ENCODE measurements around the gene ARMC10.

The ARMC10 gene

GRCh38 chr7:103058122-103058521, 16.8 kb upstream of the ARMC10 start:
- H3K9ac ChIP-seq (ENCODE audit: low read depth, low read length) = no peak overlapping the region
- no peaks in the 10 kb centered on the region for H3K27me3 ChIP-seq (ENCODE audit: control insufficient read depth, insufficient read depth, low read length)
- no peak overlapping the region for H3K4me3 ChIP-seq (ENCODE audit: low read depth, low read length)
- H3K4me1 ChIP-seq (ENCODE audit: control insufficient read depth, insufficient read depth, low read length) = peaks cover 8% of the 10 kb centered on the region
- no peak overlapping the region for H3K27ac ChIP-seq (ENCODE audit: low read depth, low read length)
- H3K9me3 ChIP-seq (ENCODE audit: control insufficient read depth, insufficient read depth, low read length) = 0 out of 2 replicates have a peak, but pooled peaks cover 7% of the 10 kb centered on the region
- peaks cover 5% of the 10 kb centered on the region for H3K36me3 ChIP-seq (ENCODE audit: control insufficient read depth, insufficient read depth, low read length)

GRCh38 chr7:103059471-103059870, 15.5 kb upstream of the ARMC10 start:
- H3K27me3 ChIP-seq (ENCODE audit: control insufficient read depth, insufficient read depth, low read length) = no peaks in the 10 kb centered on the region
- H3K36me3 ChIP-seq (ENCODE audit: control insufficient read depth, insufficient read depth, low read length) = no peaks in the 10 kb centered on the region
- H3K4me1 ChIP-seq (ENCODE audit: control insufficient read depth, insufficient read depth, low read length) = peaks cover 8% of the 10 kb centered on the region
- no peak overlapping the region for H3K9ac ChIP-seq (ENCODE audit: low read depth, low read length)
- no peak overlapping the region for H3K27ac ChIP-seq (ENCODE audit: low read depth, low read length)
- H3K4me3 ChIP-seq (ENCODE audit: low read depth, low read length) = no peak overlapping the region
- no peaks in the 10 kb centered on the region for H3K9me3 ChIP-seq (ENCODE audit: control insufficient read depth, insufficient read depth, low read length)

GRCh38 chr7:103063895-103064294, 11.0 kb upstream of the ARMC10 start:
- no peak overlapping the region for H3K9ac ChIP-seq (ENCODE audit: low read depth, low read length)
- peaks cover 3% of the 10 kb centered on the region; the same call in 1 of the 2 replicates for H3K9me3 ChIP-seq (ENCODE audit: control insufficient read depth, insufficient read depth, low read length)
- H3K27me3 ChIP-seq (ENCODE audit: control insufficient read depth, insufficient read depth, low read length) = no peaks in the 10 kb centered on the region
- no peak overlapping the region for H3K4me3 ChIP-seq (ENCODE audit: low read depth, low read length)
- no peak overlapping the region for H3K27ac ChIP-seq (ENCODE audit: low read depth, low read length)
- H3K4me1 ChIP-seq (ENCODE audit: control insufficient read depth, insufficient read depth, low read length) = peaks cover 8% of the 10 kb centered on the region
- no peaks in the 10 kb centered on the region for H3K36me3 ChIP-seq (ENCODE audit: control insufficient read depth, insufficient read depth, low read length)

- H3K9me3 ChIP-seq (ENCODE audit: control insufficient read depth, insufficient read depth, low read length) = peaks cover 3% of the 10 kb centered on the region; the same call in 1 of the 2 replicates
- H3K4me3 ChIP-seq (ENCODE audit: low read depth, low read length) = no peak overlapping the region
- H3K27ac ChIP-seq (ENCODE audit: low read depth, low read length) = no peak overlapping the region
- H3K9ac ChIP-seq (ENCODE audit: low read depth, low read length) = no peak overlapping the region
- peaks cover 8% of the 10 kb centered on the region for H3K4me1 ChIP-seq (ENCODE audit: control insufficient read depth, insufficient read depth, low read length)
- no peaks in the 10 kb centered on the region for H3K27me3 ChIP-seq (ENCODE audit: control insufficient read depth, insufficient read depth, low read length)
- no peaks in the 10 kb centered on the region for H3K36me3 ChIP-seq (ENCODE audit: control insufficient read depth, insufficient read depth, low read length)
Measured at GRCh38 chr7:103065667-103066066, 9.3 kb upstream of the ARMC10 start.

GRCh38 chr7:103068414-103069403, 6.2 kb upstream of the ARMC10 start:
- Histone ChIP-seq H3K27ac (ENCODE audit: low read depth, low read length) (no peak overlapping the region), H3K9me3 (ENCODE audit: control insufficient read depth, insufficient read depth, low read length) (peaks cover 3% of the 10 kb centered on the region; the same call in 1 of the 2 replicates), H3K4me3 (ENCODE audit: low read depth, low read length) (no peak overlapping the region), H3K27me3 (ENCODE audit: control insufficient read depth, insufficient read depth, low read length) (no peaks in the 10 kb centered on the region), H3K9ac (ENCODE audit: low read depth, low read length) (no peak overlapping the region), H3K4me1 (ENCODE audit: control insufficient read depth, insufficient read depth, low read length) (peaks cover 3% of the 10 kb centered on the region; the same call in 1 of the 2 replicates), H3K36me3 (ENCODE audit: control insufficient read depth, insufficient read depth, low read length) (no peaks in the 10 kb centered on the region)

GRCh38 chr7:103071000-103071399, 3.9 kb upstream of the ARMC10 start:
- no peaks in the 10 kb centered on the region for H3K36me3 ChIP-seq (ENCODE audit: control insufficient read depth, insufficient read depth, low read length)
- H3K4me3 ChIP-seq (ENCODE audit: low read depth, low read length) = no peak overlapping the region
- no peak overlapping the region for H3K27ac ChIP-seq (ENCODE audit: low read depth, low read length)
- H3K27me3 ChIP-seq (ENCODE audit: control insufficient read depth, insufficient read depth, low read length) = no peaks in the 10 kb centered on the region
- H3K9me3 ChIP-seq (ENCODE audit: control insufficient read depth, insufficient read depth, low read length) = peaks cover 3% of the 10 kb centered on the region; the same call in 1 of the 2 replicates
- peaks cover 7% of the 10 kb centered on the region; the same call in 1 of the 2 replicates for H3K4me1 ChIP-seq (ENCODE audit: control insufficient read depth, insufficient read depth, low read length)
- no peak overlapping the region for H3K9ac ChIP-seq (ENCODE audit: low read depth, low read length)

- H3K9me3 ChIP-seq (ENCODE audit: control insufficient read depth, insufficient read depth, low read length) = no peaks in the 10 kb centered on the region
- H3K36me3 ChIP-seq (ENCODE audit: control insufficient read depth, insufficient read depth, low read length) = 0 out of 2 replicates have a peak, but pooled peaks cover 4% of the 10 kb centered on the region
- peaks cover 7% of the 10 kb centered on the region; the same call in 1 of the 2 replicates for H3K4me1 ChIP-seq (ENCODE audit: control insufficient read depth, insufficient read depth, low read length)
- no peak overlapping the region for H3K27ac ChIP-seq (ENCODE audit: low read depth, low read length)
- peak overlapping the region; percentile 3; the same call in 1 of the 2 replicates for H3K9ac ChIP-seq (ENCODE audit: low read depth, low read length)
- H3K4me3 ChIP-seq (ENCODE audit: low read depth, low read length) = peak overlapping the region; percentile 100
- no peaks in the 10 kb centered on the region for H3K27me3 ChIP-seq (ENCODE audit: control insufficient read depth, insufficient read depth, low read length)
Measured at GRCh38 chr7:103073989-103074518, 886 bp upstream of the ARMC10 start.

- Histone ChIP-seq H3K9me3 (ENCODE audit: control insufficient read depth, insufficient read depth, low read length) (no peaks in the 10 kb centered on the region), H3K27ac (ENCODE audit: low read depth, low read length) (peak overlapping the region; percentile 95), H3K27me3 (ENCODE audit: control insufficient read depth, insufficient read depth, low read length) (no peaks in the 10 kb centered on the region), H3K9ac (ENCODE audit: low read depth, low read length) (peak overlapping the region; percentile 74), H3K4me3 (ENCODE audit: low read depth, low read length) (peak overlapping the region; percentile 100), H3K36me3 (ENCODE audit: control insufficient read depth, insufficient read depth, low read length) (0 out of 2 replicates have a peak, but pooled peaks cover 6% of the 10 kb centered on the region), H3K4me1 (ENCODE audit: control insufficient read depth, insufficient read depth, low read length) (peaks cover 7% of the 10 kb centered on the region; the same call in 1 of the 2 replicates)
Measured at GRCh38 chr7:103075337-103075918, 488 bp downstream of the ARMC10 start.

- no peak overlapping the region for H3K27ac ChIP-seq (ENCODE audit: low read depth, low read length)
Measured at GRCh38 chr7:103076764-103077163, 1.8 kb downstream of the ARMC10 start.

GRCh38 chr7:103077318-103077717, 2.4 kb downstream of the ARMC10 start:
- H3K9ac ChIP-seq (ENCODE audit: low read depth, low read length) = no peak overlapping the region
- no peak overlapping the region for H3K27ac ChIP-seq (ENCODE audit: low read depth, low read length)
- peaks cover 16% of the 10 kb centered on the region for H3K4me1 ChIP-seq (ENCODE audit: control insufficient read depth, insufficient read depth, low read length)
- H3K9me3 ChIP-seq (ENCODE audit: control insufficient read depth, insufficient read depth, low read length) = no peaks in the 10 kb centered on the region
- 0 out of 2 replicates have a peak, but pooled peaks cover 6% of the 10 kb centered on the region for H3K36me3 ChIP-seq (ENCODE audit: control insufficient read depth, insufficient read depth, low read length)
- no peaks in the 10 kb centered on the region for H3K27me3 ChIP-seq (ENCODE audit: control insufficient read depth, insufficient read depth, low read length)
- H3K4me3 ChIP-seq (ENCODE audit: low read depth, low read length) = no peak overlapping the region

More at GRCh38 chr7:103076764-103077163, 1.8 kb downstream of the ARMC10 start:
- Histone ChIP-seq H3K4me3 (ENCODE audit: low read depth, low read length) (no peak overlapping the region), H3K9me3 (ENCODE audit: control insufficient read depth, insufficient read depth, low read length) (no peaks in the 10 kb centered on the region), H3K9ac (ENCODE audit: low read depth, low read length) (no peak overlapping the region), H3K4me1 (ENCODE audit: control insufficient read depth, insufficient read depth, low read length) (peaks cover 10% of the 10 kb centered on the region), H3K27me3 (ENCODE audit: control insufficient read depth, insufficient read depth, low read length) (no peaks in the 10 kb centered on the region), H3K36me3 (ENCODE audit: control insufficient read depth, insufficient read depth, low read length) (0 out of 2 replicates have a peak, but pooled peaks cover 6% of the 10 kb centered on the region)

Data from HUES48 (cell line).